T-helper 9 cell (primary cell): ENCODE measurements around the gene UPF1.

Source experiments
- DNase-seq: peaks from one replicate; pipeline ENCODE4 v3.0.0-alpha.2; 2020
- total RNA-seq, 2 donors: gene quantifications; one replicate each; lab custom pipeline; 2026; lab: John Stamatoyannopoulos, UW

The UPF1 gene
- total RNA-seq = 230 to 242 reads per million in 2 donors

DNA sequence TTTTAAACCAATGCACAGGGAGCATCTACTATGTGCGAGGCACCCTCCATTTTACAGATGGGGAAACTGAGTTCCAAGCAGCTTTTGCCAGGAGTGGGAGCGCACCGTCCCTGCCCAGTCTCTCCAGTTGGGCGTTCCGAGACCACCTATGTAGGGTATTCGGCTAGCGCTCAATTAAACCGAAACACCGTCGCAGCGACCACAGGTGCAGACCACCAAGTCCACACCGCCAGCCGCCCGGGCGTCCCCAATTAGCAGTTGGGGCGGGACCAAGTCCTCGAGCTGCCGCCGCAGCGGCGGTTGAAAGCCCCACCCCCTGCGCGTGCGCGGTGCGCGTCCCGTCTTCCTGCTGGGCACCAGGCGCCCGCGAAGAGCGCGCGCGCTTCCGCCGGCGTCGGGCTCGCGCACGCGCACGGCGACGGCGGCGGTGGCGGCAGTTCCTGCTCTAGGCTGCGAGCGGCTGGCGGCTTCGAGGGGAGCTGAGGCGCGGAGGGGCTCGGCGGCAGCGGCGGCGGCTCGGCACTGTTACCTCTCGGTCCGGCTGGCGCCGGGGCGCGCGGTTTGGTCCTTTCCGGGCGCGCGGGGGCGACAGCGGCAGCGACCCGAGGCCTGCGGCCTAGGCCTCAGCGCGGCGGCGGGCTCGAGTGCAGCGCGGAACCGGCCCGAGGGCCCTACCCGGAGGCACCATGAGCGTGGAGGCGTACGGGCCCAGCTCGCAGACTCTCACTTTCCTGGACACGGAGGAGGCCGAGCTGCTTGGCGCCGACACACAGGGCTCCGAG lies at the start of gene UPF1:
Gene UPF1, plus strand, starts transcription at position 436 of the 782 bp plus-strand sequence. Its CDS starts 251 bp downstream, at position 687.
- peak; percentile 95 for DNase-seq

DNA sequence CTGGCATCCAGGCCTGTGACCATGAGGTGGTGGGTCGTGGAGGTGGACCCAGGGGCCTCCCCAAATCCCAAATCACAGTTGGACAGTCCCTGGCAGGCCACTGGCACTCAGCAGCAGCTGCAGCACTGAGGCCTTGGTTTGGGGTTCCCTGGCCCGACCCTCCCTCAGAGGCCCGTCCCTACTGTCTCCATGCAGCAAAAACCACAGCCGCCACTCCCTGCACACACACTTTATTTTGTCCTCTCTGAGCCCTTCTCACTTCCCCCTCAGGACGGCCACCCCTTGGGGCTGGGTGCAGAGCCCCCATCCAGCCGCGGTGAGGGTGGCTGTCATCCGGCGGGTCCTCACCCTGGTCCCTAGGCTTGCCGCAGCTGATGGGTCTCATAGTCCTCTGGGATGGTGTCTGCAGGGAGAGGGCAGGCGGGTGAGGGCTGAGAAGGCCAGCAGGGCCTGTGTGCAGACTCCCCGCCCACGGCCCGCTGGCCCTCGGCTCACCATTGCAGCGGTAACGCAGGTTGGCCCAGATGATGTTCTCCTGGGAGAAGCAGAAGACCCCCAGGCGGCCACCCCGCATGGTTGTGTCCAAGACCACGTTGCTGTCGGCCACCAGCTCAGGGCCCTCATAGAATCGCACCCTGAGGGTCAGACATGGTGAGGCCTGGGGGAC lies 49.1 kb upstream of the UPF1 start:
- DNase-seq = no peak

DNA sequence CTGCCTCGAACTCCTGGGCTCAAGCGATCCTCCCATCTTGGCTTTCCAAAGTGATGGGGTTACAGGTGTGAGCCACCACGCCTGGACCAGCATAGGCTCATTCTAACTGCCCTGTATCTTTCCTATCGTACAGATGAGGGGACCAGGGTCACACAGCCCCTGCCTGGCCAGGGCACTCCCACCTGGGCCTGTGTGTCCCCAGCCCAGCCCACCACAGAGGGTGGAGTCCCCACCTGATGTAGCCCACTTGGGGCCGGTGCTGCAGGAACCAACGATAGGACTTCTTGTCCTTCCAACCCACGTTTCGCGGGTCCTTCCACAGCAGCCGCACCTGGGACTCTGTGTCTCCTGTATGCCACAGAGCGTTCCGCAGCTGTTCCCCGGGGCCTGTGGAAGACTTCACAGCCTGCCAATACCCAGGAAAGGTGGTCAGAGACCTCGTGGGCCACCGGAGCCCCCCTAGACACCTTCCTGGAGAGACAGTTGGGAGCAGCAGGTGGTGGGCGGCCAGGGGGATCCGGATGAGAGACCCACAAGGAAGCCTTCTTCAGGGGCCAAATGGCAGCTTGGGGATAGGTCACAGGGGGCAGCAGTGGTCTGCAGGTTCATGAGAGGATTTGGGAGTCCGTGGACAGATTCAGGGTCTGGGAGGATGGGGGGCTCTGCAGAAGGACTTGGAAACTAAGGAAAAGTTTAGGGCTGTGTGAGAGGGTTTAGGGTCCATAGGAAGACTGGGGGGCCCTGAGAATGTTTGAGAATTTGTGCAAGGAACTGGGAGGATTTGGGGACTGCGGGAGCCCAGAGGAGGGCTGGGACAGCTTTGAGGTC lies 47.6 kb upstream of the UPF1 start:
- no peak for DNase-seq

DNA sequence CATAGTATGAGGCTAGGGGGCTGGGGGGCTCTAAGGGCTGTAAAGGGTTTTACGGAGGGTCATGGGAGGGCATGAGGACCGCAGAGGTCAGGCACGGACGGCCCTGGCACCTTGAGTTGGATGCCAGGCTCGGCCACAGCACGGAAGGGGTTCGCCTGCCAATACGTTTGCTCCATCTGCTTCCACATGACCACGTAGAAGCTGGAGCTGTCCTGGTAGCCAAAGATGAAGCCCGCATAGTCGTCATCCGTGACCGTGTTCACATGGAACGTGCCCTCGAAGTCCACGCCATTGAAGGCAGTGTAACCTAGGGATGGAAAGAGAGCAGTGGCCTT lies 47.0 kb upstream of the UPF1 start:
- DNase-seq = no peak

DNA sequence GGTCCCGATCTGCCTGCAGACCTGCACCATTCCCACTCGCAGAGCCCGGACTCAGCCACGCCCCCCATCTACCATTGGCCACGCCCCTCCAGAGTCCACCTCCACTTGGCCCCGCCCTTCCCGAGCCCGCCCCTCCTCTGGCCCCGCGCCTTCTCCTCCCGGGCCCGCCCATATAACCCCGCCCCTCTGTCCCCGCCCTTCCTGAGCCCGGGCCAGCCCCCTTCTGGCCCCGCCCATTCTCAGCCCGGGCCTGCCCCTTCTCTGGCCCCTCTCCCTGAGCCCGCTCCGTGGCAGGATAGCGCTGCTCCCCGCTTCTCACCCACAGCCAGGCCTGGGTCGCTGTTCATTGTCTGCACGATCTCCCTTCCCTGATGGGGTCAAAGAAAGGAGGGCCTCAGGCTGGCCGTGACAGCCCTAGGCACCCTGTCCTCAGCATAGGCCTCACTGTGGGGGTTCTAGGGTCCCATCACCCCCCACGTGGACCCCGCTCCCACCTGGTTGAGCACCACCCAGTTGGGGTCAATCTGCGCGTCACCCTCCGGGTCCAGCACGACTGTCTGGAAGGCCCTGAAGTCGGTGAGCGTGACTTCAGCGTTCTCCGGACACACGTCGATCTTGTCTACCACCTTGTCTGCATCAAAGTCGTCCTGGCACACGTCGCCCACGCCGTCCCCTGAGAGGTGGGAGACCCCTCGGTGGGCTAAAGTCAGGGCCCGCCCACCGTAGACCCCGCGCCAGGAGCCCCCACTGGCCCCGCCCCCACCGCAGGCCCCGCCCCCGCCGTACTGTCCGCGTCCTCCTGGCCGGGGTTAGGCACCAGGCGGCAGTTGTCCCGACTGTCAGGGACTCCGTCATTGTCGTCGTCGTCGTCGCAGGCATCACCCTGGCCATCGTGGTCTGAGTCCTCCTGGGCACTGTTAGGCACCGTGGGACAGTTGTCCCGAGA lies 46.3 kb upstream of the UPF1 start:
- DNase-seq = peak; percentile 56

DNA sequence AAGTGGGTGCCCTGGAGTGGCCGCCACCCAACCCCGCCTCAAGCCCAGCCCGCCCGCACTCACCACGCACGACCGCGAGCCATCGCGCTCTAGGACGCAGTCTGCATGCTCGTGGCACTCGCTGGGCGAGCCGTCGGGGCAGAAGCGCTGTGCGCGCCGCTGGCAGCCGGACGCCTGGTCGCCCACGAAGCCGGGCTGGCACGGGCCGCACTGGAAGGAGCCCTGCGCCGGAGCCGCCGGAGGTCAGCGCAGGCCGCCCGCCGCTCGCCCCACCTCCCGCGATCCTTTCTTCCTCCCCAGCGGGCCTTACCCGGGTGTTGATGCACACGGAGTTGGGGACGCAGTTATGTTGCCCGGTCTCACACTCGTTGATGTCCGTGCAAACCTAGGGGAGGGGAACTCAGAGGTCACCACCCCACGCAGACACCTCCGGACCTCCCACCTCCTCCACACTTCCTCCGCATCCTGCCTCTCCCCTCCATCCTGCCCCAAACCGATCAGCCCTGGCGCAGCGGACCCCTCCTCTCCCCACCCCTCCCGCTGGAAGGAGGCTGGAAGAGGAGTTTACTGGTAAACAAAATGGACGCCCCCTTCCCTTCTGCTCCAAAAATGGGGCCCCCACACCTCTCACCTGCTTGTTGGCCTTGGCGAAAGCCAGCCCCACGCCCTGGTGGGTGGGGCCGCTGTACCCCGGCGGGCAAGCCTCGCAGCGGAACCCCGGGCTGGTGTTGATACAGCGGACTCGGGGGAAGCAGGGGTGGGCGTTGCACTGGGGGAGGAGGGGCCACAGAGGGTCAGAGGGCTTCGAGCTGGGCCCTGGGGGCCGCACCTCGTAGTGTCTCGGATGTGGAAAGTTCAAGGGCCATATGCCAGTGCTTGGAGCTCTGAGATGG lies 43.0 kb upstream of the UPF1 start:
- DNase-seq = no peak

DNA sequence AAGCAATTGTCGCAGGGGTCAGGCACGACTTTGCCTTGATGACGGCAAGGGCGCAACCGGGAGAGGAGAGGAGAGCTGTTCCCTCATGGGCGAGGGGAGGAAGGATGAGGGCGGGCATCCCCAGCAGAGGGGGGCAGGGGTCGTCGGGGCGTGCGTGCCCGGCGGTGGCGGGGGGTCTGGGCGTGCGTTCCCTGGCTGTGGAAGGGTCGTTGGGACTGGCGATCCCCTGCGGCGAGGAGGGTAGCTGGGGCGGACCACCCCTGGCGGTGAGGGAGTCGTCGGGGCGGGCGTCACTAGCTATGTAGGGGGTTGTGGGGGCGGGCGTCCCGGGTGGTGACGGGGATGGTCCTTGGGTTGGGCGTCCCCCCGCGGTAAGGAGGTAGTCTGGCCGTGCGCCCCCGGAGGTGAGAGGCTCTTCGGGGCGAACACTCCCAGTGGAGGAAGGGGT lies 42.3 kb upstream of the UPF1 start:
- no peak for DNase-seq

DNA sequence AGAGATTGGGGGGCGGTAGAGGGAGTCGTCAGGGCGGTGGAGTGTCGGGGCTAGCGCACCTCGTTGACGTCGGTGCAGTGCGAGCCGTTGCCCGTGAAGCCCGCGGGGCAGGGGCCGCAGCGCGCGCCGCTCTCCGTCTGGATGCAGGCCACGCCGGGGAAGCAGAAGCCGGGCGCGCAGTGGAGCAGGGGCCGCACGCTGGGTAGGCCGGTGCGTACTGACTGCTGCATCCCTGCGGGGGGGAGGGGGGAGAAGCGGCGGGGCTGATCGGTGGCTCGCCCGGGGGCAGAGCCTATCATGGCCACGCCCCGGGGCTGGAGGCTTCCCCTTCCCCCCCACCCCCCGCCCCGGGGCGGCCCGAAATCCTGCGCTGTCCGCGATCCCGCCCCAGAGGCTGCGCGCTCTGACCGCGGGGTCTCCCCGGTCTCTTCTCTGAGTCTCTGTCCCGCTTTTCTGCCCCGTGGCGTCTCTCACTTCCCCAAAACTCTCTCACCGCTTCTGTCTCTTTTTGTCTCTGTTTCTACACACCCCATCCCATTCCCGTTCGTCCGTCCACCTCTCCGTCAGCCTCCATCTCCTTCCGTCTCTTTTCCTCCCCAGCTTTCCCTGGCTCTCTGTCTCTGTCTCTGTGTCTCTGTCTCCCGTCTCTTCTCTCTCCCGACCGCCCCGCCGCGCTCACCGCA lies 41.7 kb upstream of the UPF1 start:
- DNase-seq = no peak

DNA sequence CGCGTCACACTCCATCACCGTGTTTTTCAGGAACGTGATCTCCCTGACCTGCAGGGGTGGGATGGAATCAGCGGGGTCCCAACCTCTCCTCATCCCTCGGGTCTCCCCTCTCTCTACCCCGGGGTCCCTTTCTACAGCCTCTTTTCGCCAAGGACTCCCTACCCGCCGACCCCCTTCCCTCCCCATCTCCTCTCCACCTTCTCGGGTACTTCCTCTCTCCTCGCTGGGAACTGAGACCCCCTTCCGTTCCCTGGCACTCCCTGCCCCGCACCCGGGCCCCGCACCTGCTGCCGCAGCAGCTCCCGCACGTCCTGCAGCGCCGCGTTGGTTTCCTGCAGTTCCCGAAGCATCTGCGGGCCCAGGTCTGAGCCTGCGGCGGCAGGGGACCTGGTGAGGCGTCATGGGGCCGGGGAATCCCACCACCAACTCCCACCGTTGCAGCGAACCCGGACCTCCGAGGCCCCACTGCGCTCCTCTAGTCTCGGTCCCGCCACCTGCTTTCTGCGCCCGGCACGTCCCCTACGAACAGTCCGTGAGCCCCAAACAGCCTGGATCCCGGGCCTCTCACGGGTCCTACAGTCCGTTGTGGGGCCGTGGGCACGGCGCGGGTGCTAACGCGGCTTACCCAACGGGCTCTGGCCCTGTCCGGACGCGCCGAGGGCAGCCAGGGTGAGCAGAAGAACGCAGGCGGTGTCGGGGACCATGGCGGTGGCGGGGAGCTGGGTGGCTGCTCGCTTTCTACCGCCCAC lies 41.0 kb upstream of the UPF1 start, which contains the start of gene COMP:
Gene COMP, minus strand, starts transcription at position 740 of the 749 bp plus-strand sequence. Its CDS starts 36 bp downstream, at position 704.
- no peak for DNase-seq

DNA sequence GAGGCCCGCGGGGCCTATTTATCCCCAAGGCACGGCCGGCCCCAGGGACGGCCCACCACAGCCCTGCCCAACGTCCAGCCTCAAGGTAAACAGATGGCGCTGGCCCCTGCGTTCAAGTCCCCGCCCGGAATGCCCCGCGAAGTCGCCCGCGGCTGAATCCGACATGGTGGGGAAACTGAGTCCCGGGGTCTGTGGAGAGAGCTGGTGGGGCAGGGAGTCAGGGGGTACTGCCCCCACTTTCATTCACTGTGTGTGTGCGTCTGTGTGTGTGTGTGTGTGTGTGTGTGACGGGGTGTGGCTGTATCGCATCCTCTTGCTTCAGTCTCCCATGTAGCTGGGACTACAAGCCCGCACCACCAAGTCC lies 40.5 kb upstream of the UPF1 start:
- no peak for DNase-seq

DNA sequence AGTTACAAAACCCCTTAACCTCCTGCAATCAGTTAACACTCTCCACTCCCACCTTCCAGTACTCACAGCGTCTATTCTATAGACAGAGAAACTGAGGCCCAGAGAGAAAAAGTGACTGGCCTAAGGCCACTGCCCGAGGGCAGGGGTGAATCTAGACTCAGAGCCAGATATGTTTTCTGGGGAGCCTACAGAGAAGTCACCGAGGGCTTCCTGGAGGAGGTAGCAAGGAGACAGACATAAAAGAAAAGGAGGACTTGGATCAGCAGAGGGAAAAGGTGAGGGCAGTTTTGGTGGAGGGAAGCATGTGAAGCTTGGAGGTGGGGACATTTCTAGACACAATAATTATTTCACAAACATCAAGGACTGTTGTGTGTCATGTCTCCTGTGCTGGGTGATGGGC lies 39.1 kb upstream of the UPF1 start:
- no peak for DNase-seq

DNA sequence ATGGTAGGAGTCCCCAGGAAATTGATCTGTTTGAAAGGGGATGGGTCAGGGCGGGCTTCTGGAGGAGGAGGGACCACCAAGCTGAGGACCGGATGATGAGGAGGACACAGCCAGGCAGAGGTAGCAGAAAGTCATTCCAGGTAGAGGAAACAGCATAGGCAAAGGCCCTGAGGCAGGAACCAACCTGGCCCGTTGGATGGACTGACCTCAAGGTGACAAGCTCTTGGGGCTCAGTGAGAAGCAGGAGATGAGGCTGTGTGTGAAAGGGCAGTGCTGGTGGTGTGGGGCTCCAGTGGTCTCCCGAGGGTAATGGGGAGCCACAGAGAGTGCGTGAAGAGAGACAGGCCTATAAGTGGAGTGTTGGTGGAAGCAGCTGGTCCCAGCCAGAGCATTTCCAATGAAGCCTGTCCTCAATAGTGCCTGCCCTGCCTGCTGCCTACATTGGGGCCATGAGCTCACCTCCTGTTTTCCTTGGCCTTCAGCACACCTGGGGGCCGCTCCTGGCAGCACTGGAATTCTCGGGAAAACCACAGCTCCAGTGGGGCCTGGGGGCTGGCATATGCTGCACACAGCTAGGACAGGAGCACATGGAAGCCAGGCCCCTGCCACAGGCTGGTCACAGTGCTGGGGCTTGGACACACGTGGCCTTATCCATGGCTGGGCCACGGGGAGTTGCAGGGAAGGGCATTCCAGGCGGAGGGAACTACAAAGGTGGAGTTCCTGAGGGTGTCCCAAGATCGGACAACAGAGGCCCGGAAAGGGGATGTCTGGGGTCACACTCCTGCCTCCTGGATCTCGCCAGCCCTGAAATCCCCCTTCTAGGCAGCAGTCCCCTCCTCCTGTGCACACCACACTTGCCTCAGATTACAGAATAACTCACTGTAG lies 38.4 kb upstream of the UPF1 start:
- DNase-seq = no peak

DNA sequence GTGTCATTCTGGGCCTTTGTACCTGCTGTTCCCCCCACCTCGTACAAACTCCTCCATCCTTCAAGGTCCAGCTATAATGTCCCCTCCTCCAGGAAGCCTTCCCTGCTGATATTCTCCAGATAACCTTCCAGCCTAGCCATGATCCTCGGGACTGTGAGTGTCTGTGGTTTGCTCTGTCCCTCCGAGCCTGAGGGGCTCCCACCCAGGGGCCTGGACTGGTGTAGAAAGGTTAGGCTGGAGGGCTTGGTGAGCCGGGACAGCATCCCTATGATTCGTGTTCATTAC lies 37.8 kb upstream of the UPF1 start:
- no peak for DNase-seq

DNA sequence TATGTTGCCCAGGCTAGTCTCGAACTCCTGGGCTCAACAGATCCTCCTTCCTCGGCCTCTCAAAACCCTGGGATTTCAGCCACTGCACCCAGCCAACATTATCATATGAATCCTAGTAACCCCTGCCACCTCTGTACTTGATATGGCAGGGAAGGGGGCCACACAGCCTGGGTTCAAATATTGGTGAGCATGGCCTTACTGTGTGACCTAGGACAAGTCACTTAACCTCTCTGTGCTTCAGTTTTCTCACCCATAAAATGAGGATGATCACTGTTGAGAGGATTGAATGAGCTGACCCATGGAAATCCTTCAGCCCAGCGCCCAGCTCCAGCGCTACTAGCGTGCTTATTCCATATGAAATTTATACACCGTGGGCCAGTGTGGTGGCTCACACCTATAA lies 37.1 kb upstream of the UPF1 start:
- no peak for DNase-seq

DNA sequence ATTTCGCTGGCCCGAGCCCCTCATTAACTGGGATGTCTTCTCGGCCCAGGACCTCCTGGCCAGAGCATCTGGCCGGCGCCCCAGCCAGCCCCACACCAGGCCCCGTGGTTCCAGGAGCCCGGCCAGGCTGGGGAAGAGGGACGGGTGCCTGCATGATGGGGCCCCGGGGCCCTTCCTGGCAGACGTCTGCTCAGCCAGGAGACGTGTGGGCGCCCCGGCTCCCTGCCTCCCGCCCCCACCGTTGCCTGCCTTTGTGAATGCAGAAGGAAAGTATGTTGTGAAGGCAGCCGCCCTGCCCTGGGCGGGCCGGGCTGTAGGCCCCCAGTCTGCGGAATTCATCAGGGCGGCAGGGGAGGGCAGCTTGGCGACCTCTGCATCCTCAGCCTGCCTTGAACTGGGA lies 36.2 kb upstream of the UPF1 start:
- no peak for DNase-seq

DNA sequence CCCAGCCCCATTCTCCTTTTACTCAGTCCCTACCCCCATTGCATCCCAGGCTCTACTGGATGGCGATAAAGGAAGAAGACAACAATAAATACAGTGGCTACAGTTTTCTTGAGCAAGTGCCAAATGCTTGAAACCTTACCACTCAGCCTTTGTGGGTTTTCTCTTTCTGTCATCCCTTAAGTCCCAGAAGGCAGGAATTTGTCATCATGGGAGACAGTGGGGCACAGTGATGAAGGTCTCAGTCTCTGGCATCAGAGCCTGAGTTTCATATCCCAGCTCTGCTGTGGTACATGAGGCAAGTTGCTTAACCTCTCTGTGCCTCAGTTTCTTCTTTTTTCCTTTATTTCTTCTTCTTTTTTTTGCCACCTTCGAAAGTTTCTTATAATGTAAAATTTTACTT lies 35.5 kb upstream of the UPF1 start:
- no peak for DNase-seq

DNA sequence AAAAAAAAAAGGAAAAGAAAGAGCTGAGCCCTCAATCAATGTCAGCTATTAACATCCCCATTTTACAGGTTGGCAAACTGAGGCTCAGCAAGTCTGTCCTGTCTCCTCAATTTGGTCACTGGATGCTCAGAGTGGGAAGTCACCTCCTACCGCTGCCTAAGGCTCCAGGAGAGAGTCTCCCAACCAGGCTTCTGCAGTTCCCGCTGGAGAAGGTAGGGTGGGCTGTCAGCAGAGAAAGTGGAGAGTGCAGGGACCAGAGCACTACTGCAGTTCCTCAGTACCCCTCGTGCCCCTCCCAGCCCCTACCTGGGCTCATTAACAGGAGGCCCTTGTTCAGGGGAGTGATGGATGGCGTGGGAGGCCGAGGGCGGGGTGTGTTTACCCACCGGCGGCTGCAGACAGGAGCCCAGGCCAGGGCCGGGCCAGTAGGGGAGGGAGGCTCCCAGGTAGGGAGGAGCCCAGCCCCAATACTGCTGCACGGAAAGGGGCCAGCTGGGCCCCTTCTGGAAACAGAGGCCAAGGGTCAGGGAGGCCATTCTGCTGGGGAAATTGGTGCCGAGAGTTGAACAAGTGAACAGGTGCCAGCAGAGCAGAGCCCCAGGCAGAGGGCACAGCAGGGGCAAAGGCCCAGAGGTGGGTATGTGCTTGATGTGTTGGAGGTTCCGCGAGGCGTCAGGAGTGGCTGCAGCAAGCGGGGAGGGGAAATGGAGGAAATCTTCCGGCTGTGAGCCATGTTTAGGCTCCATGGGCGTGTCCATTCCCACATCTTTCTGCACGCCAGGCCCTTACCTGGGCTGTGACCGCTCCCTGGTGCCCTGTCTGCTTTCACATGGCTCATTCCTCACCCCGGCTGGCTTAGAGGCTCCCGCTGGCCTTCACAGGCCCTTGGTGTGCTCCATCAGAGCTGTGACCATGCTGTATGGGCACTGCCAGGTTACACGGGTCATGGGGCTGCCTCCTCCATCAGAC lies 33.1 kb upstream of the UPF1 start:
- DNase-seq = no peak
